Left ventricle myocardium inferior (tissue), 1 donor: ENCODE results near the gene SLC26A2. TPM values are rescaled to one million over a fixed set of nuclear protein-coding genes. Genes with fewer than 3 reads are reported as not detected.
"Not testable (repeated sequence)": the region's sequence is repeated elsewhere in the genome, so short reads cannot be mapped to it uniquely, and the experiment has no call there.

Experiments used
- DNase-seq: peaks from one replicate; pipeline ENCODE4 v3.0.0-alpha.2; 2020
- H3K27ac ChIP-seq: fragments of 200-600 bp; replicated peaks from 2 replicates; pipeline ENCODE4 v1.8.0; 2021
- H3K27me3 ChIP-seq: fragments of 200-600 bp; 2 replicates; pipeline ENCODE4 v1.8.0; 2021; ENCODE audit warnings: low read depth
- H3K36me3 ChIP-seq: fragments of 200-600 bp; 2 replicates; pipeline ENCODE4 v1.8.0; 2021
- H3K4me1 ChIP-seq: fragments of 200-600 bp; 2 replicates; pipeline ENCODE4 v1.8.0; 2021
- H3K4me3 ChIP-seq: fragments of 200-600 bp; 2 replicates; pipeline ENCODE4 v1.8.0; 2021; ENCODE audit warnings: mild to moderate bottlenecking, moderate library complexity
- H3K9me3 ChIP-seq: fragments of 200-600 bp; replicated peaks from 2 replicates; pipeline ENCODE4 v1.8.0; 2021
- CTCF ChIP-seq: fragments of 200-600 bp; IDR thresholded peaks from 2 replicates; pipeline ENCODE4 v1.8.0; 2021; ENCODE audit warnings: antibody characterized with exemption, mild to moderate bottlenecking, borderline replicate concordance
- intact Hi-C: fragments of 100-400 bp; cut with micrococcal nuclease; formaldehyde crosslinking; loops from one replicate; pipeline ENCODE4 v1.11.0; 2022
- total RNA-seq: library from RNA; stranded (reverse); fragmentation: NEBNext Ultra II Directional; extraction: Animal tissue kit (Norgen Biotek cat#: 25700); gene quantifications from one replicate; pipeline ENCODE4 v1.2.1, GENCODE V29; 2021
- donor health status: DM: no; HTN: yes; CAD: no; lungs with severe emphysema.

The SLC26A2 gene
- total RNA-seq, 1 donor from 2014 or later, result 4.1 TPM

- H3K27ac ChIP-seq, result no peak overlapping the region
- H3K9me3 ChIP-seq, result no peaks in the 10 kb centered on the region
- H3K4me3 ChIP-seq, result no peak overlapping the region
- no peaks in the 10 kb centered on the region for H3K36me3 ChIP-seq
- intact Hi-C loops, result no loop called here
- no peak for DNase-seq
- no peaks in the 10 kb centered on the region for H3K27me3 ChIP-seq
- no peak for TF ChIP-seq CTCF
- H3K4me1 ChIP-seq, result peaks cover 26% of the 10 kb centered on the region
These were observed 18.8 kb upstream of the SLC26A2 start for GRCh38 chr5:149941795-149942194.

GRCh38 chr5:149942199-149942598 lies 18.4 kb upstream of the SLC26A2 start:
- Histone ChIP-seq H3K9me3 (no peaks in the 10 kb centered on the region), H3K36me3 (no peaks in the 10 kb centered on the region), H3K4me1 (peaks cover 26% of the 10 kb centered on the region), H3K4me3 (no peak overlapping the region), H3K27me3 (no peaks in the 10 kb centered on the region), H3K27ac (no peak overlapping the region)
- DNase-seq, result no peak
- intact Hi-C loops, result no loop called here
- TF ChIP-seq CTCF, result no peak

- H3K36me3 ChIP-seq, H3K4me3 ChIP-seq, intact Hi-C loops, H3K27me3 ChIP-seq, H3K27ac ChIP-seq, H3K9me3 ChIP-seq, DNase-seq: not testable (repeated sequence)
- peaks cover 24% of the 10 kb centered on the region for H3K4me1 ChIP-seq
These were observed 17.8 kb upstream of the SLC26A2 start for GRCh38 chr5:149942741-149943169.

- H3K4me1 ChIP-seq, result peaks cover 20% of the 10 kb centered on the region
- H3K4me3 ChIP-seq, H3K36me3 ChIP-seq, intact Hi-C loops, DNase-seq, H3K9me3 ChIP-seq, H3K27me3 ChIP-seq, H3K27ac ChIP-seq: not testable (repeated sequence)
These were observed 17.2 kb upstream of the SLC26A2 start for GRCh38 chr5:149943177-149943949.

GRCh38 chr5:149944666-149945065 lies 15.9 kb upstream of the SLC26A2 start, which contains the start of gene PDE6A:
Gene PDE6A (minus strand): TSS chr5:149944793. CDS start chr5:149944673, 120 bp downstream.
- Histone ChIP-seq H3K27me3 (no peaks in the 10 kb centered on the region), H3K4me1 (peaks cover 7% of the 10 kb centered on the region), H3K4me3 (no peak within 1 kb of the TSS), H3K9me3 (no peaks in the 10 kb centered on the region), H3K36me3 (no peaks in the 10 kb centered on the region), H3K27ac (no peak within 1 kb of the TSS)
- intact Hi-C loops, result no loop called here
- no peak for TF ChIP-seq CTCF
- DNase-seq, result no peak

GRCh38 chr5:149946118-149946517 lies 14.4 kb upstream of the SLC26A2 start:
- H3K27me3 ChIP-seq, result no peaks in the 10 kb centered on the region
- no peaks in the 10 kb centered on the region for H3K36me3 ChIP-seq
- no peak for DNase-seq
- H3K4me1 ChIP-seq, result no peaks in the 10 kb centered on the region
- no peak overlapping the region for H3K4me3 ChIP-seq
- intact Hi-C loops, result no loop called here
- H3K9me3 ChIP-seq, result no peaks in the 10 kb centered on the region
- TF ChIP-seq CTCF, result no peak
- no peak overlapping the region for H3K27ac ChIP-seq
